Measurements from ENCODE around the gene ACOT7.

The ACOT7 gene

GRCh38 chr1:6262555-6263420 is 130.8 kb downstream of the ACOT7 start:
- no peak for DNase-seq

DNA sequence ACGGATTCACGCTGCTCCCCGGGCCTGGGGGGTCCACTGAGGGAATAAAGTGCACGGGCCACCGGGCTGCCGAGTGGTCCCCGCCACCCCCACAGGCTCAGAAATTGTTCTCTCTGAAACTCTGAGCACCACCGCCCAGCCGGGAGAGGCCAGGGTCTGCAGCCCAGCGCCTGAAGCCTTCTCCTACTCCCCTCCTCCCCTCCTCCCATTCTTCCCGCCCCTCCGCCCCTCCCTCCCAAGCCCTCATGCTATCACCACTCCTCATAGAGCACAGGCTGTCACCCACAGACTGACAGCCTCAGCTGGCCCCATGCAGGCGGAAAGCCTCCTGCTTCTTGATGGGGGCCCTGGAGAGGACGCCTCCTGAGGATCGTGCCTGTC is 132.0 kb downstream of the ACOT7 start:
- no peak for DNase-seq

GRCh38 chr1:6260961-6261614 is 132.5 kb downstream of the ACOT7 start, which contains the start of gene GPR153:
GPR153 (minus strand) TSS chr1:6261098; CDS start chr1:6254905, 6,193 bp downstream.
- DNase-seq: peak; percentile 25

DNA sequence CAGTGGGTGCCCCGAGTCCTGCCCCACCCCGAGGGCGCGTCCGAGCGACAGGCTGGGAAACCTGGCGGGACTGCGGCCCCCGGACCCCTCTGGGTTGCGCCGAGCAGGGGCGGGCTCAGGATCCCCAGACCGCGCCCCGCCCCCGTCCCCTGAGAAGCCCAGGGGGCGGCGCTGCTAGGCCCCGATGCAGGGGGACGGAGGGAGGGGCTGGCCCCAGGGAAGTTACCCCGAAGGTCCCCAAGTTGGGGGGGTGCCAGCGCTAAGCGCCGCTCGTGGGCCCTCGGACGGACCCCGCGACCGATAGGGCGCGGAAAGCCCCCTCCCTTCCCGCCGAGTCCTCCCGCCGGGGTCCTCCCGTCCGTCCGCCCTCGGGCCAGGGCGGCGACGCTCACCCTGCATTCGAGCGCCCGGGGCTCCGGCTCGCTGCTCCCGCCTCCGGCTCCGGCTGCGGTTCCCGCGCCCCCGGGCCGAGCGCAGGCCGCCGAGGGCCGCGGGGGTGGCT is 133.1 kb downstream of the ACOT7 start:
- no peak for DNase-seq

DNA sequence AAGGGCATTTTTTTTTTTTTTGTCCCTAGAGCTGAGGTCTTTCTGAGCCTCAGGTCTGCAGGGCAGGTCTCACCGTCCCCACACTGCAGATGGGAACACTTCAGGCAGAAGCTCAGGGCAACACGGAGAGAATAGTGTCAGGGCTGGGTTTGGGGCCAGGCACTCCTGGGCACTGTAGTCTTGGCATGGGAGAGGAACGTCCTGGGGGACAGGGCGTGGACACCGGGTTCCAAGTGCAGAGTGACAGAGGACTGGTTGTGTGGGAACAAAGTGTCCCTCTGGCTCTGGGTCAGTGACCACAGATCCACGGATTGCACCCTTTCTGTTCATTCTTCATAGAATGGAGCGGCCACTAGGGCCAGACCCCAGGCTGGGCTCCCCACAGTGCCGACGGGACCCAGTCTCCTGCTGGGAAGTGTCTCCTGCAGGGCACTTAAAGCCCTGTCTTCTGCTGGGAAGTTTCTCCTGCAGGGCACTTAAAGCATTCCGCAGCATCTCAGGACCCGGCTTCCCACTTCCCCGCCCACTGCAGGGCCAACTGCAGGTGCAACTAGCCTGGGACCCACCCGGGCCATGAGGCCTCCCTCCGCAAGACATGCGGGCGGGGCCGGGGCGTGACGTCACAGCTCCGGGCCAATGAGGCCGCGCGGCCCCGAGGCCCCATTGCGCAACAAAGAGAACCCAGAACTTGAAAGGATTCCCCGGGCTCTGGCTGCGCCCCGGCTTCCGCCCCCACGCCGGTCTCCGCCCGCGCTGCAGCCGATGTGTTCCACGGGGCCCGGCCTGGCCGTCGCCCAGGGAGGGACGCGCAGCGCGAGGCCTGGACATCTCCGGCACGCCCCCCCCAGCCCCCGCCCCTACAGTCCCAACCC is 133.8 kb downstream of the ACOT7 start:
- DNase-seq: peak; percentile 83

GRCh38 chr1:6258675-6259074 is 134.9 kb downstream of the ACOT7 start:
- DNase-seq: no peak

GRCh38 chr1:6257541-6258069 is 136.0 kb downstream of the ACOT7 start:
- DNase-seq: no peak

DNA sequence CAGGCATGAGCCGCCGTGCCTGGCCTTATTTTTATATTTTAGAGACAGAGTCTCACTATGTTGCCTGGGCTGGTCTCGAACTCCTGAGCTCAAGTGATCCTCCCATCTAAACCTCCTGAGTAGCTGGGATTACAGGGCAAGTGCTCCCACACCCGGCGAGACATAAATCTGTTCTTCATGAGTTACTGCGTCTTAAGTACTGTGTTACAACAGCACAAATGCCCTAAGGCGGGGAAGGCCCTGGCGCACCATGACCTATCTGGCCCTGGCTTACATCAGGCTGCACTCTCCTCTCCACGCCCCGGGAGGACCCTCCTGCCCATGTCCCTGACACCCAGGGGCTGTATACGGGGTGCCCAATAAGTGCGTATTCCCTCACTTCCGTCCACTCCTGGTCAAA is 136.9 kb downstream of the ACOT7 start:
- no peak for DNase-seq

DNA sequence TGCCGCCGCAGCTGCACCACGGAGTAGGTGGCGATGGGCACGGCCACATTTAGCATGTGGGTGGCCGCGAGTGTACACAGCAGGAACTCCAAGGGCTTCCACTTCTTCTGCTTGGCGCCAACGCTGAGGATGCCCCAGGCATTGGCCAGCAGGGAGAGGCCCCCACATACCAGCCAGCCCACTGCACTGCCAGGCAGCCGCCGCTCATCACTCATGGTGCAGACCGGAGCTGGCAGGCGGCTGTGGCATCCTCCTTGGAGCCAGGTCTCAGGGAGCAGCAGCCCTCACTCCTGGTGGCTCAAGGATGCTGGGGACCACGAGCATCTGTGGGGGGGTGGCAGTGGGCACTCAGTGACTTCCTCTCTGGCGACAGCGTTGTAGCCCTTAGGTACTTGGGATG is 138.9 kb downstream of the ACOT7 start:
- DNase-seq: no peak

GRCh38 chr1:6253380-6253779 is 140.2 kb downstream of the ACOT7 start:
- DNase-seq: no peak

DNA sequence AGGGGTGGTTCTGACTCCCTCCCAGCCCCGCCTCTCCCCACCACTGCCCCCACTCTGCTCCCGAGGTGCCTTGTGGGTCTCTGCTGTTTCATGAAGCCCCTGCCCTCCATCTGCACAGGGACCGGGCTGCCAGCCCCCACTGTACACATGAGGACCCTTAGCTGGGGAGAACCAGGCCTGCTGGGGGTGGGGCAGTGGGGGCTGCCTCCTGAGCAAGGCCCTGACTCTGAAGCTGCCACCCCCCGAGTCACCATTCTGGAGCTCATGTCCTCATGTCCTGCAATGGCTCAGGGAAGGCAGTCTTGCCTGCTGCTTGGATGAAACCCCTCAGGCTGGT is 141.2 kb downstream of the ACOT7 start:
- no peak for DNase-seq

DNA sequence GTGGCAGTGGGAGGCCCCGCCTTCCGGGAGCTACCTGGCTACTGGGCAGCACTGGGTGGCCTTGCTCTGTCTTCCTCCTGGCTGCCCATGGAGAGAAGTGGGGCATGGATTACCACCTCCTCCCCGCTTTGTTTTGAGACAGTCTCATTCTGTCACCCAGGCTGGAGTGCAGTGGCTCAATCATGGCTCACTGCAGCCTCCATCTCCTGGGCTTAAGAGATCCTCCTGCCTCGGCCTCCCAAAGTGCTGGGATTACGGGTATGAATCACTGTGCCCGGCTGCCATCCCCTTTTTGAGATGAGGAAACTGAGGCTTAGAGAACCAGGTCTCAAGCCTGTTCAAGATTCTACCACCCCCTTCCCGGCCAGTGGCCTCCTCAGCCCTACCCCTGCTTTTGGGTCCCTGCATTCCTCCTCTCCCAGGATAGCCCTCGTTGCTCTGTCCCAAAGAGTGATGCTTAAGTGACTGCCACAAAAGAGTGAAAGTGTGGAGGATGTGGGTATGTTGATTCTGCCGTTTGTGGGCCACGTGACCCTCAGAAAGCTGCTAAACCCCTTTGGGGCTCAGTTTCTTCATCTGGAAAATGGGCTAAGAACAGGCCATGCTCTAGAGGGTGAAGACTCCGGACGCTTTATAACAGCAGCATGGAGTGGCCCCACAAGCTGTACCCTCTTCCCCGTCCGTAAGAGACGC is 141.7 kb downstream of the ACOT7 start:
- no peak for DNase-seq

DNA sequence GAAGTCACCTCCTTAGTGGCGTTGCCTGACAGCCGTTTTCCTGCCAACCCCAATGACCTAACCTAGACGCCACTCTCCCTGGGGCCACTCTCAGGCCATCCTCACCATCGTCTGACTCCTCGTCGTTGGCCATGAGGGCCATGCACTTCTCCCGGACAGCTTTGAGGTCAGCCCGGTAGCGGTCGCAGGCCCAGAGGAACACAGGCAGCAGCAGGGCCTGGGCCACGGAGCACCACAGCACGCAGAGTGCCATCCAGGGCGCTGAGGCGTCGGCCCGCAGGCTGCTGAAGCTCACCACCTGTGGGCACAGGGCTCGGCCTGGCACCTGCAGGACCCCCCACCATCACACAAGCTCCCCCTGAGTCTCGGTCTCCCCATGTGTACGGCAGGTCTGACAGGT is 142.3 kb downstream of the ACOT7 start:
- no peak for DNase-seq

DNA sequence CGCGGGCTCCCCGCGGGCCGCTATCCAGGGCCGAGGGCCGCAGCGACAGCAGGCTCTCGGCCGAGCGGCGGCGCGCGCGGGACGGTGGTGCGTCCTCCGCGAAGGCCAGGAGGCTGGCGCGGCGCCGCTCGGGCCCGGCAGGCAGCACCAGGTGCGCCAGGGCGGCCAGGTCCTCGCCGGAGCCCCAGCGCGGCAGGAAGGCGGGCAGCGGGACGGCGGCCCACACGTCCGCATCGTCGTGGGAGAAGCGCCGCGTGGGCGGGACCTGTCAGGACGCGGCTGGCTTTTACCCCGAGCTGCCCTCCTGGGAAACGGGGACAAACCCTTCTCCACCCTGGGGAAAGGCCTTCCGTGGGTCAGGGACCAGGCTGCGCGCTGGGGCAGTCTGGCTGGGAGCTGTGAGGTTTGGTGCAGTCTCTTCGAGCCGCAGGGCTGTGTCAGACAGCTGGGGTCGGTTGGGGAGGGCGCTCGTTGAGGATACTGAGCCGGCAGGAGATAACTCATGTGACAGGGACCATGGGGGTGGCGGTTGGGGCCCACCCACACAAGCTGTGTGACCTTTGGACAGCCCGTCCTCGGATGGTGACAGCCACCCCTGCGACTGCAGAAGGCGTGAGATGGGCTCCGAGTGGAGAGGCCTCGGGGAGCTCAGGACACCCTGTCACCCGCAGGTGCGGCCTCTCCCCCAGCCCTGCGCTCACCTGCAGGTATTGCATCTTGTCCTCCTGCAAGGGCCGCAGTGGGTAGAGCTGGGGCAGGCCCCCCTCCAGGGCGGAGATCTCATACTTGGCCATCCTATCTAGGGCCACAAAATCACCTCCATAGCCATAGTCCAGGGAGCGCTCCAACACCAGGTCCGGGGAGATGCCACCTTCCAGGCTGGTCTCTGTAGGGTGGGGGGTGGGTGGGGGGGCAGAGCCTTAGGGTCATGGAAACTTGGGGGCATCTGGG is 143.6 kb downstream of the ACOT7 start:
- DNase-seq: no peak

DNA sequence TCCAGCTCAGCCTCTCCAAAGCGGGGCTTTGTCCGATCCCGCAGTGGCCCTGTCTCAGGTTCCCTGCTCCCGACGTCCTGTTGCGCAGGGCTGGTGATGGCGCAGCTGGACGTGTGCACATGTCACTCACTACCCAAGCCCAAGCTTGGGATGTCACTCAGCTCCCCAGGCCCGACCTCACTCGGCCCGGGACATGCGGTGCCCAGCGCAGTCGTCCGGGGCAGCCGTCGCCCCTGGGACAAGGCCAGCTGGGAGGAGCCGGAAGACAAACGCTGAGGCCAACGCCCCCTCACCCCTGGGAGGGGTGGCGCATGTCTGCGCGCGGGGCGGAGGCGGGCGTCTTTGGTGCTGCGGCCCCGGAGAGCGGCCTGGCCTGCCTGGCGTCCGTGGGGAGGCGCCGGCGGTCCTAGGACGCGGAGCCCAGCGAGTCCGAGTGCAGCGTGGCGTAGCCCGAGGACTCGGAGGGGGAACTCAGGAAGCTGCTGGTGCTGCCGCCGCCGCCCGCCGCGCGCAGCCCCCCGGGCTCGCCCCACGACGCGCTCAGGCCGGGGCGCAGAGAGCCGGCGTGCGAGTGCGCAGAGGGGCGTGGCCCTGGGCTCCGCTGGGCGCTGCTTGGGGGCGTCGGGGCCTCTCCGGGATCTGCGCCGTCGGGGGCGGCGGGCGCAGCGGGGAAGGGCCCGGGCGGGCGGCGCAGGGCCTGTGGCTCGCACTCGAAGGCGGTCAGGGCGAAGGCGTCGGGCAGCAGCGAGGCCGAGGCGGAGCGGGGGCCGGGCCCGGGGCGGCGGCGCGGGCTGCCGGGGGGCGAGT is 144.4 kb downstream of the ACOT7 start:
- DNase-seq: no peak

GRCh38 chr1:6248161-6248776 is 145.3 kb downstream of the ACOT7 start:
- DNase-seq: no peak

GRCh38 chr1:6247651-6248050 is 145.9 kb downstream of the ACOT7 start:
- DNase-seq: no peak

- DNase-seq: peak; percentile 79
These were observed 146.8 kb downstream of the ACOT7 start for GRCh38 chr1:6246497-6247467.
